GM12873 (cell line): ENCODE results near the gene HNRNPL.

Source experiments
- TF ChIP-seq, protein P1 (sequence below): IDR thresholded peaks from 2 replicates; pipeline ENCODE4 v1.5.1; 2012; ENCODE audit warnings: low read depth, mild to moderate bottlenecking, moderate library complexity, low read length, control low read depth; ENCODE audit not compliant: insufficient read depth; ENCODE audit errors: missing control alignments

The HNRNPL gene

DNA sequence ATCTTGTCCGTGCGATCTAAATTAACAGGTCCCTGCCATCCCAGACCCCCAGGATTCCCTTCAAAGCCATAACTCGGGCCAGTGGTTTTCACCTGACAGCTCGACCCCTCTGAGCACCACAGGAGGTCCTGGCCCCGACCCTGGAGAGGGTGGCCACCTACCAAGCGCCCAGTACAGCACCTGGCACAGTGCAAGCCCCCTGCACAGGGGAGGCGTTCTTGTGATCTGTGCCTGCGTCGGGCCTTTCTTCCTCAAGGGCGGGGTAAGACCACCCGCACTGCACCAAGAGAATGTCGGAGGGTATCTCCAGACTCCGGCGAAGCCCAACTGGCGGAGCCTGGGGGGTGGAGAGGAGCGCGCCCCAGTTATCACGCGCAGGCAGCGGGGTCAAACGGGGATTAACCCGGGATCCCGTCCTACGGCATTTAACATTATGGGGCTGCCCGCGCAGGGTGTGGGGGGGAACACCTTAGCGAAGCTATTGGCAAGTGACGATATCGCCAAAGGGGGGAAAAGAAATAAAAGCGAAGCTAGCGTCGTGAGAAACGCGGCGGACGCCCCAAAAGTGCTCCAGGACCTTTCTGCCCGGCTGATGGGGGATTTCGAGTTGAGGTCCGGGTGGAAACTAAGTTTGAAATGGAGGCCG, 1.3 kb upstream of the HNRNPL start:
- TF ChIP-seq, protein P1, sequence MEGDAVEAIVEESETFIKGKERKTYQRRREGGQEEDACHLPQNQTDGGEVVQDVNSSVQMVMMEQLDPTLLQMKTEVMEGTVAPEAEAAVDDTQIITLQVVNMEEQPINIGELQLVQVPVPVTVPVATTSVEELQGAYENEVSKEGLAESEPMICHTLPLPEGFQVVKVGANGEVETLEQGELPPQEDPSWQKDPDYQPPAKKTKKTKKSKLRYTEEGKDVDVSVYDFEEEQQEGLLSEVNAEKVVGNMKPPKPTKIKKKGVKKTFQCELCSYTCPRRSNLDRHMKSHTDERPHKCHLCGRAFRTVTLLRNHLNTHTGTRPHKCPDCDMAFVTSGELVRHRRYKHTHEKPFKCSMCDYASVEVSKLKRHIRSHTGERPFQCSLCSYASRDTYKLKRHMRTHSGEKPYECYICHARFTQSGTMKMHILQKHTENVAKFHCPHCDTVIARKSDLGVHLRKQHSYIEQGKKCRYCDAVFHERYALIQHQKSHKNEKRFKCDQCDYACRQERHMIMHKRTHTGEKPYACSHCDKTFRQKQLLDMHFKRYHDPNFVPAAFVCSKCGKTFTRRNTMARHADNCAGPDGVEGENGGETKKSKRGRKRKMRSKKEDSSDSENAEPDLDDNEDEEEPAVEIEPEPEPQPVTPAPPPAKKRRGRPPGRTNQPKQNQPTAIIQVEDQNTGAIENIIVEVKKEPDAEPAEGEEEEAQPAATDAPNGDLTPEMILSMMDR: no peak

DNA sequence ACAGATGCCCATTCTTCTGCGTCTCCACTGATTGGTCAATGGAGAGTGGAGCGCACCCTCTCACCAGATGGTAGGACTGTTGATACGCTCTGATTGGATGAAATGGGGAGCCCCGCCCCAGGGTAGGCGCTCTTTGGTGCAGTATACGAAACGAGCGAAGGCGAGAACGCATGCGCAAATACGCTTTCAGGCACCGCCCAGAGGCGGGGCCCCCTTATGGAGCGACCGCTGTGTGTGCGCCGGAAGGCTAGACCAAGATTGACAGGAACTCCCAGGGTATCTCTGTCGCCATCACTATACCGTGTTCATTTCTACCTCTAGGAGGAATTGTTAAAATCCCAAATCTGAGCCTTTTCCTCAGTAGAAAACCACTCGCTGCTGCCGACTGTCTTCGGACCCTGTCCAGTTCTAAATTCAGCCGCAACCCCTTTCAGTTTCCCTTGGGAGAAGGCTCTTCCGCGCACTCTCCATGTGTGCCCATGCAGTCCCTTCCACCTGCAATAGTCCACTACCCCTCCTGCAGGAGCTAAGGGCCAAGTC, 720 bp upstream of the HNRNPL start:
- TF ChIP-seq, protein P1: no peak

DNA sequence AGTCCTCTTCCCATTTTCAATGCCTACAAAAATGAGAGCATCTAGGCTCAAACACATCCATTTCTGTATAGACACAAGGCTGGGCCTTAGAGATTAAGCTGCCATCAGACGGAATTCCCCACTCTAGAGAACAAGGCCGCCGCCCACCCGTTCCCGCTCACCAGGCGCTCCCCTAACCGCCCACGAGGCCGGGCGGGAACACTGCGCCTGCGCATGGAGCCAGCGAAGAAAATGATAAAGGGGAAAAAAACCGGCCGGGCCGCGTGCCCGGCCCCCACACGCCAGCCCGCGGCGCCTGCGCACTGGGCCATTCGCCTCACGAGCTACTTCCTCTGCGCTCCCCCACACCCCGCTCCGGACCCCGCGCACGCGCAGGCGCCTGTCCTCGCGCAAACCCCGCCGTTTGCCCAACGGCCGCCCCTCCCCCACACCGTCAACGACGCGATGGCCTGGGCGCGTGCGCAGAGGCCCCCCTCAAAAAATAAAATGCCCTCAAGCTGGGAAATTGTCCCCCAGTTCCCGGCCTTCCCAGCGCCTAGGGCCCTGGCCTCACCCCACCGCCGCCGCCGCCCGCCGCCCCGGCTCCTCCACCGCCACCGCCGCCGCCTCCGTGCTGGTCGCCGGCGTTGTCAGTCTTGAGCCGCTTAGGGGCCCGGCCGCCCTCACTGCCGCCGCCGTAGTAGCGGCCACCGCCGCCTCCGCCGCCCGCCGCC, 483 bp downstream of the HNRNPL start:
- TF ChIP-seq, protein P1: no peak

DNA sequence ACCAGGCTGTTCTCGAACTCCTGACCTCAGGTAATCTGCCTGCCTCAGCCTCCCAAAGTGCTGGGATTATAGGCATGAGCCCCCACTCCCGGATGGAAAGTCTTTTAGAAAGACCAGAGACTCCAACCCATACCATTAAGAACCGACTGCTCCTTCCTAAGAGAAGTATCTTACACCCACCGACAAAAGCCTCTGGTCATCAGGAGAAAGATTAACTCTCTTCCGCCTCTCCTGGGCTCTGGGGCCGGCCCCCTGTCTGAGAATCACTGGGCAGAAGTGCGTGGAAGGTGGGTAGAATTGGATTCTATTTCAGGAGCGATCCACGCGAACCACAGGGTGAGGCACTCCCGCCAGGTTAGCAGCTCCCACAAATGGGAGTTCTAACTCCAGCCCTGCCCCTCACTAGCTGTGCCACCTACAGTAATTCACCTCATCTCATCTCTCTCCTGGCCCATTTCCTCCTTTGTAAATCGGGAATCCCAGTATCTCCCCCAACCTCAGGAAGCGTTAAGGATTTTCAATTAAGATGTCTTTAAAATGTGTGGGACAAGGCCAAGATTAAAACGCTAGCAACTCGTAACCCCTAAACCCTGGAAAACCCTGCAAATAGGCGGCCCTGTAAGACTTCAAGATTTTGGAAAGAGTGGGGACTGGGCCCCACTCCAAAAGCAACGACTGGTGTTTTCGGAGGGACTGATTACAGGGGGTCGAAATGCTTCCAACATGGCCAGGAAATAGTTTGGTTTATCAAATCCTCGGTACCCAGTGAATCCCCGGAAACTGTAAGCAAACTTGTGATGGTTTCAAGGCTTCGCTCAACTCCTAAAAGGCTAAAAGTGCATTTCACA, 1.3 kb downstream of the HNRNPL start:
- TF ChIP-seq, protein P1: no peak

DNA sequence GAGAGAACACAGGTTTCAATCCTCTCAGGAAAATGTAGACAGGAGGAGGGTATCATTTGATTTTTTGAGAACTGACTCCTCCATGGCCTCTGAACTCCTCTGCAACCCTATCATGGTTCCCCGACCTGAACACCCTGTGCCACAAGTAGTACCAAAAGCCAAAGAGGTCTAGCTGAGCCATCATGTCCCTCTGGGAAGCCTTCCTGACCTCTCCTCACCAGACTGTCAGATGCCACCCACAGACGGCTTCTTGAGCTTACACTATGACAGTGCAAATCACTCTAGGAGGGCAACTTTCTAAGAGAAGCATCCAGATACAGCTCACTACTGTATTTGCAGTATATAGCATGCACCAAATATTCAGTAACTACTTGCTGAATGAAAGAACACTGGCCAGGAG, 3.7 kb downstream of the HNRNPL start:
- TF ChIP-seq, protein P1: no peak

DNA sequence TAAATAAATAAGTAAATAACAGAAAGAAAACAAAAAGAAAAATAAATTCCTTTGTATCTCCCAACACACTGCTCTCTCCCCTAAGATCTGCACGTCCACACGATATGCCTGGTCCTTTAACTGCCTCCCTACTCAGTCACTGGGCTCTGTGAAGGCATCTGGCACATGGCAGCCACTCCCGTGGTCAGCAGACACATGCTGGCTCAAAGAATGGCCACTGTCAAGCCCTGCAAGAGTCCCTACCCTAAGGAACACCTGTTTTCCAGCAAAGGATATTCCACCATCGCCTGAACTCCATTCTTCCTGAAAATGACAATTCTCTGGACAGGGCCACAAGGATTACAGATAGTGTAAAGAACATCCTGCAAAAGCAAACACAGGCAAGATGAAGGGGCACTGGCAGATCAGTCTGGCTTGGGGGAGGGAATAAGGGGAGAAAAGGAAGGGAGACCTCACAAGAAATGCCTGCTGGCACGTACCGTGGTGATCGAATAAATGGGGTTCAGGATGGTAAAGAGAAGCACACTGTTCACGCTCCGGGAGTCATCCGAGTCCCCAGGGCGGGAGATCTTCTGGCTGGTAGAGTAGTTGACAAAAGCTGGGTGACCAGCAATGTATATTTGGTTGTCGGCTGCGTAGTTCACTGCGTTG, 4.3 kb downstream of the HNRNPL start:
- TF ChIP-seq, protein P1: no peak
